K562 (cell line): ENCODE results near the gene CELSR3. TPM values are rescaled to one million over a fixed set of nuclear protein-coding genes. Genes with fewer than 3 reads are reported as not detected.

ENCODE experiments used
- ATAC-seq: fragments of 200-7000 bp; cut with Tn5 transposase; 3 replicates; pipeline ENCODE4 v1.9.1; 2020; ENCODE audit warnings: moderate library complexity
- BruUV-seq: library from RNA; stranded (reverse); fragments of 400-500 nt; replicated peaks from 2 replicates; lab custom pipeline; 2021; lab: Mats Ljungman, UMichigan
- CTCF ChIA-PET: fragments of 300-600 bp; formaldehyde crosslinking; extraction: SDS; loops from one replicate; lab custom pipeline; 2021; ENCODE audit warnings: low intra/inter-chr PET ratio; lab: Yijun Ruan, JAX
- POLR2A ChIA-PET: fragments of 300-600, 350-650 bp; sonication (Branson Sonifier 250); formaldehyde crosslinking; extraction: SDS; loops from one replicate; lab custom pipeline; 2021; ENCODE audit warnings: antibody characterized with exemption, inconsistent platforms; lab: Yijun Ruan, JAX
- DNase-seq, 4 experiments: peaks; one replicate each; pipeline versions ENCODE4 v3.0.0 to v3.0.0-alpha.2; 2011 to 2018; ENCODE audit warnings: low spot score in 3 of 4, mixed read lengths in 3 of 4; ENCODE audit errors: extremely low read depth in 1 of 4
- FAIRE-seq: peaks from 2 replicates; lab custom pipeline; 2011; peaks lifted over from hg19 to GRCh38; lab: Jason Lieb, UNC
- H2AFZ ChIP-seq: 2 replicates; pipeline ENCODE4 v1.6.0; 2011; ENCODE audit warnings: low read depth, low read length, control low read depth, inconsistent platforms
- H3K27ac ChIP-seq: fragments of 200-600 bp; 3 replicates; pipeline ENCODE4 v1.8.0; 2011; ENCODE audit warnings: low read depth, mild to moderate bottlenecking, control low read depth, inconsistent platforms, low read length, moderate library complexity, mixed read lengths; ENCODE audit errors: extremely low read depth
- H3K27me3 ChIP-seq, 2 experiments: fragments of 300-600 bp in 1 of 2; 2 replicates in 1 of 2; 3 replicates in 1 of 2; pipeline versions ENCODE4 v1.6.0 to v1.8.0; 2011; ENCODE audit warnings: inconsistent platforms in 2 of 2, low read length in 2 of 2, mild to moderate bottlenecking in 1 of 2, mixed read lengths in 1 of 2, moderate library complexity in 1 of 2; ENCODE audit not compliant: control insufficient read depth in 2 of 2, insufficient read depth in 2 of 2
- H3K36me3 ChIP-seq: fragments of 300-600 bp; 3 replicates; pipeline ENCODE4 v1.8.0; 2011; ENCODE audit warnings: mild to moderate bottlenecking, low read length, inconsistent platforms; ENCODE audit not compliant: control insufficient read depth, insufficient read depth
- H3K4me1 ChIP-seq, 2 experiments: fragments of 200-600 bp in 1 of 2; replicated peaks in 1 of 2; 2 replicates in 1 of 2; 3 replicates in 1 of 2; pipeline versions ENCODE4 v1.5.1 to v1.8.0; 2011; ENCODE audit warnings: inconsistent platforms in 2 of 2, low read length in 2 of 2, mild to moderate bottlenecking in 1 of 2, mixed read lengths in 1 of 2, moderate library complexity in 1 of 2; ENCODE audit not compliant: control insufficient read depth in 2 of 2, insufficient read depth in 2 of 2
- H3K4me2 ChIP-seq: 2 replicates; pipeline ENCODE4 v1.6.1; 2011; ENCODE audit warnings: low read length, control low read depth, inconsistent platforms, mixed read lengths; ENCODE audit not compliant: insufficient read depth
- H3K4me3 ChIP-seq: fragments of 200-600 bp; sonication (generic), shearing (Covaris generic); 2 replicates; pipeline ENCODE4 v1.5.1; 2016; ENCODE audit warnings: control low read depth, inconsistent platforms
- H3K79me2 ChIP-seq: fragments of 200-600 bp; 3 replicates; pipeline ENCODE4 v1.8.0; 2011; ENCODE audit warnings: low read length, inconsistent platforms; ENCODE audit not compliant: control insufficient read depth, insufficient read depth
- H3K9ac ChIP-seq, 2 experiments: 2 replicates each; pipeline versions ENCODE4 v1.6.0 to v1.6.1; 2011; ENCODE audit warnings: low read depth in 2 of 2, low read length in 2 of 2, control low read depth in 1 of 2, inconsistent platforms in 1 of 2, mild to moderate bottlenecking in 1 of 2, mixed read lengths in 1 of 2; ENCODE audit not compliant: insufficient read depth in 1 of 2
- H3K9me1 ChIP-seq: one replicate; pipeline ENCODE4 v1.6.0; 2011; ENCODE audit warnings: inconsistent platforms, mild to moderate bottlenecking, low read length, moderate library complexity; ENCODE audit not compliant: control insufficient read depth, insufficient read depth
- H3K9me3 ChIP-seq: replicated peaks from 2 replicates; pipeline ENCODE4 v1.5.1; 2011; ENCODE audit warnings: low read depth, low read length, inconsistent platforms; ENCODE audit not compliant: control insufficient read depth, insufficient read depth
- H4K20me1 ChIP-seq: replicated peaks from 2 replicates; pipeline ENCODE4 v1.6.1; 2011; ENCODE audit warnings: low read length, inconsistent platforms, mixed read lengths; ENCODE audit not compliant: control insufficient read depth, insufficient read depth
- CHD4 ChIP-seq: fragments of 200-600 bp; sonication (generic); IDR thresholded peaks from 3 replicates; pipeline ENCODE4 v1.6.1; 2012; ENCODE audit warnings: low read depth, mild to moderate bottlenecking, mixed read lengths, low read length, inconsistent platforms; ENCODE audit not compliant: insufficient read depth, insufficient replicate concordance, poor library complexity, severe bottlenecking
- HDGF ChIP-seq: fragments of 450-650 bp; IDR thresholded peaks from 2 replicates; pipeline ENCODE4 v1.6.1; 2016
- JUND ChIP-seq, 2 experiments: IDR thresholded peaks; 2 replicates in 1 of 2; 3 replicates in 1 of 2; pipeline ENCODE4 v1.6.1; 2011; ENCODE audit warnings: borderline replicate concordance in 2 of 2, low read depth in 2 of 2, low read length in 2 of 2, improper control_type of control experiment in 1 of 2, missing biosample characterization in 1 of 2, missing genetic modification characterization in 1 of 2, missing genetic modification reagents in 1 of 2
- KDM1A ChIP-seq, 2 experiments: fragments of 450-650 bp; IDR thresholded peaks; 2 replicates each; pipeline ENCODE4 v1.6.1; 2016; ENCODE audit warnings: mild to moderate bottlenecking in 2 of 2
- KDM5B ChIP-seq: fragments of 200-600 bp; sonication (generic); IDR thresholded peaks from 2 replicates; pipeline ENCODE4 v1.6.1; 2012; ENCODE audit warnings: low read depth, mild to moderate bottlenecking, moderate library complexity, low read length, control low read depth, inconsistent platforms; ENCODE audit not compliant: insufficient replicate concordance
- NCOR1 ChIP-seq: fragments of 450-650 bp; IDR thresholded peaks from 2 replicates; pipeline ENCODE4 v1.6.1; 2016; ENCODE audit warnings: mild to moderate bottlenecking, moderate library complexity
- RREB1 ChIP-seq: fragments of 250-450 bp; sonication (Bioruptor Pico); IDR thresholded peaks from 2 replicates; pipeline ENCODE4 v1.4.0; 2020
- ZNF384 ChIP-seq: IDR thresholded peaks from 2 replicates; pipeline ENCODE4 v1.6.1; 2012; ENCODE audit warnings: low read depth, low read length, improper control_type of control experiment
- ZSCAN32 ChIP-seq: fragments of 450-650 bp; formaldehyde crosslinking; IDR thresholded peaks from 2 replicates; pipeline ENCODE4 v1.4.0; 2020; ENCODE audit warnings: mild to moderate bottlenecking, moderate library complexity
- WGBS: fragments of 100-300 bp; shearing (Covaris generic); methylation state at CpG from one replicate; pipeline ENCODE4 v1.1.6; 2016; ENCODE audit warnings: low coverage, mixed read lengths; ENCODE audit not compliant: insufficient coverage; ENCODE audit errors: missing lambda C conversion rate; 5-methylcytosine and 5-hydroxymethylcytosine counted together
- in situ Hi-C: fragments of 300-500 bp; cut with MboI; formaldehyde crosslinking; loops from 4 replicates; pipeline ENCODE4 v1.15.0; 2018; ENCODE audit warnings: inconsistent platforms, mixed read lengths
- intact Hi-C: fragments of 100-400 bp; cut with micrococcal nuclease; formaldehyde crosslinking; loops from 2 replicates; pipeline ENCODE4 v1.14.2; 2022
- polyA plus RNA-seq, 8 experiments: library from polyadenylated mRNA; depleted of rRNA in 4 of 8; stranded (reverse) in 5 of 8; unstranded in 3 of 8; fragments of >200 nt; fragmentation: Nextera tagmentation in 2 of 8; fragmentation: Illumina TruSeq in 1 of 8; extraction: Ambion mirVana in 2 of 8; extraction: Trizol in 1 of 8; gene quantifications; 2 replicates each; pipeline versions ENCODE4 v1.2.1 to v1.2.3, GENCODE V29; 2011 to 2014; ENCODE audit warnings: inconsistent platforms in 1 of 8, missing spikeins in 1 of 8
- total RNA-seq, 7 experiments: library from RNA; depleted of rRNA in 6 of 7; stranded (reverse); fragments of >200 nt in 6 of 7; fragmentation: Illumina TruSeq in 2 of 7; extraction: Trizol in 2 of 7; gene quantifications; 2 replicates each; pipeline versions ENCODE4 v1.2.1 to v1.2.3, GENCODE V29; 2011 to 2021; ENCODE audit warnings: low replicate concordance in 1 of 7
- TF ChIP-seq, protein P1 (sequence below): fragments of 150-350 bp; conservative IDR thresholded peaks from 2 replicates; pipeline ENCODE4 v1.6.1; 2014; ENCODE audit warnings: low read length
- TF ChIP-seq, protein P2 (sequence below): fragments of 450-650 bp; conservative IDR thresholded peaks from 2 replicates; pipeline ENCODE4 v1.6.1; 2016; ENCODE audit warnings: missing genetic modification characterization, low read depth, mild to moderate bottlenecking, missing compliant biosample characterization, moderate library complexity

Gene CELSR3
- total and polyA plus RNA-seq, 9 of the 15 experiments (the other 6 are each of a cell fraction or from before 2014, with no cell fraction given) = 0.10 to 2.7 (median 0.76) TPM

DNA sequence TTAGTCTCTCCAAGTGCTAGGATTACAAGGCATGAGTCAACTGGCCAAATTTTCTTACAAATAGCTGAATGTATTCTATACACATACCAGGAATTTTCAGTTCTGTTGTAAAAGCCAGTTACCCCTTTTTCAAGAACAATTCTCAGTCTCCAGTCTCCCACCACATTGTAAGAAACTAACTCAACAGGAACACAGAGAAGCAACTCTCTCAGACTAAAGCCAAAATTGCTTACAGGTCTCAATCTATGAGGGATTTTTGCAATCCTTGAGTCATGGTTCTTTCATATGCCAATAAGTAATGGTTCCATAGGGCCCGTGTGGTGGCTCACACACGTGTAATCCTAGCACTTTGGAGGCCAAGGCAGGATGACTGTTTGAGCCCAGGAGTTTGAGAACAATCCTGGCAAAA, 45.8 kb upstream of the CELSR3 start (continued):
- TF ChIP-seq, protein P1, sequence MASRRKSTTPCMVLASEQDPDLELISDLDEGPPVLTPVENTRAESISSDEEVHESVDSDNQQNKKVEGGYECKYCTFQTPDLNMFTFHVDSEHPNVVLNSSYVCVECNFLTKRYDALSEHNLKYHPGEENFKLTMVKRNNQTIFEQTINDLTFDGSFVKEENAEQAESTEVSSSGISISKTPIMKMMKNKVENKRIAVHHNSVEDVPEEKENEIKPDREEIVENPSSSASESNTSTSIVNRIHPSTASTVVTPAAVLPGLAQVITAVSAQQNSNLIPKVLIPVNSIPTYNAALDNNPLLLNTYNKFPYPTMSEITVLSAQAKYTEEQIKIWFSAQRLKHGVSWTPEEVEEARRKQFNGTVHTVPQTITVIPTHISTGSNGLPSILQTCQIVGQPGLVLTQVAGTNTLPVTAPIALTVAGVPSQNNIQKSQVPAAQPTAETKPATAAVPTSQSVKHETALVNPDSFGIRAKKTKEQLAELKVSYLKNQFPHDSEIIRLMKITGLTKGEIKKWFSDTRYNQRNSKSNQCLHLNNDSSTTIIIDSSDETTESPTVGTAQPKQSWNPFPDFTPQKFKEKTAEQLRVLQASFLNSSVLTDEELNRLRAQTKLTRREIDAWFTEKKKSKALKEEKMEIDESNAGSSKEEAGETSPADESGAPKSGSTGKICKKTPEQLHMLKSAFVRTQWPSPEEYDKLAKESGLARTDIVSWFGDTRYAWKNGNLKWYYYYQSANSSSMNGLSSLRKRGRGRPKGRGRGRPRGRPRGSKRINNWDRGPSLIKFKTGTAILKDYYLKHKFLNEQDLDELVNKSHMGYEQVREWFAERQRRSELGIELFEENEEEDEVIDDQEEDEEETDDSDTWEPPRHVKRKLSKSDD = no peak
- TF ChIP-seq ZNF384 (no peak), JUND (IDR thresholded peaks at IDR 0.05; ENCODE audit: borderline replicate concordance, low read depth, low read length) (no peak), JUND (tag; IDR thresholded peaks at IDR 0.05; ENCODE audit: borderline replicate concordance, low read depth, low read length) (no peak)
- TF ChIP-seq, protein P2, sequence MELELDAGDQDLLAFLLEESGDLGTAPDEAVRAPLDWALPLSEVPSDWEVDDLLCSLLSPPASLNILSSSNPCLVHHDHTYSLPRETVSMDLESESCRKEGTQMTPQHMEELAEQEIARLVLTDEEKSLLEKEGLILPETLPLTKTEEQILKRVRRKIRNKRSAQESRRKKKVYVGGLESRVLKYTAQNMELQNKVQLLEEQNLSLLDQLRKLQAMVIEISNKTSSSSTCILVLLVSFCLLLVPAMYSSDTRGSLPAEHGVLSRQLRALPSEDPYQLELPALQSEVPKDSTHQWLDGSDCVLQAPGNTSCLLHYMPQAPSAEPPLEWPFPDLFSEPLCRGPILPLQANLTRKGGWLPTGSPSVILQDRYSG (tag) = no peak

DNA sequence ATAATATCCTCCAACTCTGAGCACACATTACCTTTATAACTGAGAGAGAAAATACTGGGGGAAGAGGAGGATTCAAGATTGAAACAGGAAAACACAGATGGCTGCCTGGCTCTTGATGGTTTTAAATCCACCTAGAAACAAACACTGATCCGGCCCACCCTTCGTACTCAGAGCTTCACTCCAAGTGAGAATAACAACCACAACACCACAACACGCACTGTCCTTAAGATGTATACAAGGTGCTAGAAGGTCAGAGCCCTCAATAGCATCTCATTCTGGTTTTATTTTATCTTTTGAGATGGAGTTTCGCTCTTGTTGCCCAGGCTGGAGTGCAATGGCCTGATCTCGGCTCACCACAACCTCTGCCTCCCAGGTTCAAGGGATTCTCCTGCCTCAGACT, 44.5 kb upstream of the CELSR3 start:
- ChIA-PET CTCF (no interaction called here), POLR2A (interaction anchor here (0.8 to 2.8 kb wide), 7 partner anchors 9 to 243 kb away, joined by 3 to 13 read pairs (median 5); partner anchors contain the start of genes ARIH2 and IP6K2)
- H3K27ac ChIP-seq = no peak overlapping the region
- no TSS peak for BruUV-seq
- FAIRE-seq (peak; percentile 19), DNase-seq (no peak), ATAC-seq (no peak)
- peaks cover 55% of the 10 kb centered on the region; the same call in 2 of the 3 replicates for H3K36me3 ChIP-seq
- no peaks in the 10 kb centered on the region for H3K27me3 ChIP-seq
- H3K4me2 ChIP-seq = no peak overlapping the region
- in situ Hi-C loops (no loop called here), intact Hi-C loops (no loop called here)
- no peak overlapping the region for H2AFZ ChIP-seq
- 89% methylated on average over 4 of the region's 5 CpGs for WGBS
- H3K9me1 ChIP-seq = no peaks in the 10 kb centered on the region
- no peak overlapping the region for H3K4me3 ChIP-seq
- no peaks in the 10 kb centered on the region; a peak in 1 of 5 replicates for H3K4me1 ChIP-seq
- H3K9me3 ChIP-seq = no peaks in the 10 kb centered on the region
- H3K79me2 ChIP-seq = peaks cover 88% of the 10 kb centered on the region
- no peak overlapping the region for H3K9ac ChIP-seq
- H4K20me1 ChIP-seq = peaks cover 6% of the 10 kb centered on the region; the same call in 1 of the 2 replicates
- TF ChIP-seq NCOR1 = no peak
- no peak for TF ChIP-seq KDM5B
- no peak for TF ChIP-seq KDM1A (IDR thresholded peaks at IDR 0.05)
- TF ChIP-seq ZSCAN32 (CRISPR knock-in tag) = no peak
- TF ChIP-seq RREB1 = no peak
- TF ChIP-seq HDGF = no peak
- no peak for TF ChIP-seq CHD4
